ENCODE measurements around the gene GPR35.

Gene GPR35, protein sequence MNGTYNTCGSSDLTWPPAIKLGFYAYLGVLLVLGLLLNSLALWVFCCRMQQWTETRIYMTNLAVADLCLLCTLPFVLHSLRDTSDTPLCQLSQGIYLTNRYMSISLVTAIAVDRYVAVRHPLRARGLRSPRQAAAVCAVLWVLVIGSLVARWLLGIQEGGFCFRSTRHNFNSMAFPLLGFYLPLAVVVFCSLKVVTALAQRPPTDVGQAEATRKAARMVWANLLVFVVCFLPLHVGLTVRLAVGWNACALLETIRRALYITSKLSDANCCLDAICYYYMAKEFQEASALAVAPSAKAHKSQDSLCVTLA
- long read RNA-seq, transcript GPR35-205 (1 exons, 3,821 nt): minor isoform, 11 of 252 reads
- long read RNA-seq, transcript GPR35-203 (2 exons, 1,258 nt): major isoform, 215 of 252 reads
- long read RNA-seq, partial matches to known transcripts: 10 of 252 reads
- long read RNA-seq, other reads (novel, unspliced or antisense): 16 of 252 reads

DNA sequence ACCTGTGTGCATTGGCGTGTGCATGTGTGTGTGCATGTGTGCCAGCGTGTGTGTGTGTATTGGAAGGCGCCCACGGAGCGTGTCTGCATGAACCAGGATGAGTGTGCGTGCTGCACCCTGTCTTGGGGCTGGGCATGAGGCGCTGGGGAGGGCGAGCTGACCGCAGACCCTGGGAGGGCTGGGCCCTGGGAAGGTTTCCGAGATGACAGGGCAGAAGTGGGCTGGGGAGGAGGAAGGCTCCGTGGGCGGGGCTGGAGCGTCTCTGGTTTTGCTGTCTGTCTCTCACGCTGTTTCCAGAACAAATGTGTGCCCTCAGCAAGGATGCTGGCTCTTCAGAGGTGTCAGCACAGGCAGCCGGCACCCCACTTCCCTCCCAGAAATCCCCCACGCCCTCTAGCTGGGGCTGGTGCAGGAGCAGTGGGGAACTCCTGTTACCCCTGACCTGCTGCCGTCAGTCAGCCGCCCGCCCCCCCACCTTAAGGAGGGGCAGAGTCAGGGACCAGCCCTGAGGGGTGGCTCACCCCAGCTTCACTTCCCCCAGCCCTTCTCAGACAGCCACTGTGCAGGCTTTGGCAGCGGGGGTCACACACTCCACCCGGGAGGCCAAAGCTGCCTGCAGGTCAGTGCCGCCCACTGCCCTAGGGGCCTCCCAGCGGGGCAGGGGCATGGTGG lies at the start of gene GPR35:
GPR35 (plus strand) TSS at position 531 of the 672 bp plus-strand sequence. CDS start 4,473 bp downstream, outside the sequence.
- Histone ChIP-seq H3K27ac (replicated peaks) (peak within 1 kb of the TSS; percentile 91), H3K27me3 (ENCODE audit: insufficient read depth, poor library complexity, severe bottlenecking) (no peaks in the 10 kb centered on the region), H3K4me3 (replicated peaks; ENCODE audit: insufficient read depth, low read length) (peak within 1 kb of the TSS; percentile 52)
- TF ChIP-seq GABPA (IDR thresholded peaks at IDR 0.05; ENCODE audit: low read depth): no peak
- TF ChIP-seq SPI1 (IDR thresholded peaks at IDR 0.05; ENCODE audit: borderline replicate concordance, low read depth): peak; percentile 72; the same call in 1 of the 2 replicates
- TF ChIP-seq CTCF (IDR thresholded peaks at IDR 0.05; ENCODE audit: insufficient read depth, low read length): no peak
- peak; percentile 77 for TF ChIP-seq POLR2AphosphoS5 (IDR thresholded peaks at IDR 0.05; ENCODE audit: low read depth)
- TF ChIP-seq REST (IDR thresholded peaks at IDR 0.05; ENCODE audit: insufficient replicate concordance, low read depth): no peak
- peak; percentile 97 to 98 for DNase-seq (ENCODE audit: low read depth in 1 of 2, low spot score in 1 of 2)

- TF ChIP-seq REST (IDR thresholded peaks at IDR 0.05; ENCODE audit: insufficient replicate concordance, low read depth) (no peak), CTCF (IDR thresholded peaks at IDR 0.05; ENCODE audit: insufficient read depth, low read length) (no peak), GABPA (IDR thresholded peaks at IDR 0.05; ENCODE audit: low read depth) (no peak), POLR2AphosphoS5 (IDR thresholded peaks at IDR 0.05; ENCODE audit: low read depth) (no peak), SPI1 (IDR thresholded peaks at IDR 0.05; ENCODE audit: borderline replicate concordance, low read depth) (no peak)
- no peak overlapping the region for H3K27ac ChIP-seq (replicated peaks)
- no peak overlapping the region for H3K4me3 ChIP-seq (replicated peaks; ENCODE audit: insufficient read depth, low read length)
- no peaks in the 10 kb centered on the region for H3K27me3 ChIP-seq (ENCODE audit: insufficient read depth, poor library complexity, severe bottlenecking)
- DNase-seq (ENCODE audit: low read depth in 1 of 2, low spot score in 1 of 2): no peak
Measured at GRCh38 chr2:240576036-240576435, 49.2 kb upstream of the GPR35 start.

DNA sequence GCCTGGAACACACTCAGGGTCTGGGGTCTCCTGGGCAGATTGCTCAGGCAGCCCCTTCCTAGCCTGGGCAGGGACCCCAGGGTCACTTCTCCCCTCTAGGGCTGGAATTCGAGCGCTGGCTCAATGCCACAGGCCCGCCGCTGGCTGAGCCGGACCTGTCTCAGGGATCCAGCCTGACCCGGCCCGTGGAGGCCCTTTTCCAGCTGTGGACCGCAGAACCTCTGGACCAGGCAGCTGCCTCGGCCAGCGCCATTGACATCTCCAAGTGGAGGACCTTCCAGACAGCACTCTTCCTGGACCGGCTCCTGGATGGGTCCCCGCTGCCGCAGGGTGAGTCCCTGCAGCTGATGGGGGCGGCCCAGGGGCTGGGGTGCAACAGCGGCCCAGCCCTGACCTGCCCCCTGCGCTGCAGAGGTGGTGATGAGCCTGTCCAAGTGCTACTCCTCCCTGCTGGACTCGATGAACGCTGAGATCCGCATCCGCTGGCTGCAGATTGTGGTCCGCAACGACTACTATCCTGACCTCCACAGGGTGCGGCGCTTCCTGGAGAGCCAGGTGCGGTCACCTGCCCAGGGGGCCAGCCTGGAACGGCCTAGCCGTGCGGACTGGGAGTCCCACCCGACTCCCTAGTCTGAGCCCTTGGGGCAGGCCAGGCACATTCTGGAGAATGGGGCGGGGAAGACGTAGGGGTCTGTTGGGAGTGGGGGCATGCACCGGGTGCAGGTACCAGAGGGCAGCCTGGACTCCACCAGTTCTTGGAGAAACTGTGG lies 48.7 kb upstream of the GPR35 start:
- TF ChIP-seq REST (IDR thresholded peaks at IDR 0.05; ENCODE audit: insufficient replicate concordance, low read depth): no peak
- no peak for TF ChIP-seq SPI1 (IDR thresholded peaks at IDR 0.05; ENCODE audit: borderline replicate concordance, low read depth)
- TF ChIP-seq POLR2AphosphoS5 (IDR thresholded peaks at IDR 0.05; ENCODE audit: low read depth): no peak
- no peak for TF ChIP-seq GABPA (IDR thresholded peaks at IDR 0.05; ENCODE audit: low read depth)
- no peak for TF ChIP-seq CTCF (IDR thresholded peaks at IDR 0.05; ENCODE audit: insufficient read depth, low read length)
- Histone ChIP-seq H3K27ac (replicated peaks) (no peak overlapping the region), H3K4me3 (replicated peaks; ENCODE audit: insufficient read depth, low read length) (no peak overlapping the region), H3K27me3 (ENCODE audit: insufficient read depth, poor library complexity, severe bottlenecking) (no peaks in the 10 kb centered on the region)
- no peak for DNase-seq (ENCODE audit: low read depth in 1 of 2, low spot score in 1 of 2)

Data from HL-60 (cell line).